Esophagus muscularis mucosa (tissue), 4 donors: Measurements from ENCODE around the gene VPS13D.

Experiments used
- EP300 ChIP-seq: sonication (generic); formaldehyde crosslinking; IDR thresholded peaks from one replicate; pipeline ENCODE4 v1.6.1; 2017; ENCODE audit warnings: antibody characterized with exemption
- POLR2A ChIP-seq: fragments of 450-650 bp; IDR thresholded peaks from one replicate; pipeline ENCODE4 v1.6.1; 2017; ENCODE audit warnings: antibody characterized with exemption, moderate library complexity, mild to moderate bottlenecking, low read depth
- POLR2AphosphoS5 ChIP-seq, 2 donors: sonication (generic); formaldehyde crosslinking; IDR thresholded peaks; one replicate each; pipeline ENCODE4 v1.6.1; 2017; ENCODE audit warnings: antibody characterized with exemption in 2 of 2
- TF ChIP-seq, protein P1 (sequence below), 3 experiments: fragments of 200-600 bp in 2 of 3; fragments of 450-650 bp in 1 of 3; sonication (generic) in 2 of 3; IDR thresholded peaks; one replicate each; pipeline ENCODE4 v1.5.1; 2017 to 2019; ENCODE audit warnings: antibody characterized with exemption in 3 of 3, mild to moderate bottlenecking in 2 of 3, moderate library complexity in 1 of 3

DNA sequence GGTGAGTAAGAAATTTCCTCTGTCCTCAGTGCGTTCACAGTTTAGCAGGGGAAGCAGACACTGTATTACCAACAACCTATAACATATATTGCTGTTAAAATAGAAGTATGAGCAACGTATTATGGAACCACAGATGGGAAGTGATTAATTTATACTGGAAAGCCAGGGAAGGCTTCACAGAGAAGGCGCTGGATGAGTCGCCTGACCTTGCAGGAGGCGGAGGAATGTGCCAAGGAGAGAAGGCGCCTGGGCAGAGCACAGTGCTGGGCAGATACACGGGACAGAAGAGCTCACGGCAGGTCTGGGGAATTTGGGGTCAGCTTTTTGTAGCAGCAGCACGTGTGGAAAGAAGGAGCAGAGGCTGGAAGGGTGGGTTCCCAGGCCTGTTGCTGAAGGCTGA lies 271.8 kb downstream of the VPS13D start:
- TF ChIP-seq POLR2A = no peak
- TF ChIP-seq, protein P1, sequence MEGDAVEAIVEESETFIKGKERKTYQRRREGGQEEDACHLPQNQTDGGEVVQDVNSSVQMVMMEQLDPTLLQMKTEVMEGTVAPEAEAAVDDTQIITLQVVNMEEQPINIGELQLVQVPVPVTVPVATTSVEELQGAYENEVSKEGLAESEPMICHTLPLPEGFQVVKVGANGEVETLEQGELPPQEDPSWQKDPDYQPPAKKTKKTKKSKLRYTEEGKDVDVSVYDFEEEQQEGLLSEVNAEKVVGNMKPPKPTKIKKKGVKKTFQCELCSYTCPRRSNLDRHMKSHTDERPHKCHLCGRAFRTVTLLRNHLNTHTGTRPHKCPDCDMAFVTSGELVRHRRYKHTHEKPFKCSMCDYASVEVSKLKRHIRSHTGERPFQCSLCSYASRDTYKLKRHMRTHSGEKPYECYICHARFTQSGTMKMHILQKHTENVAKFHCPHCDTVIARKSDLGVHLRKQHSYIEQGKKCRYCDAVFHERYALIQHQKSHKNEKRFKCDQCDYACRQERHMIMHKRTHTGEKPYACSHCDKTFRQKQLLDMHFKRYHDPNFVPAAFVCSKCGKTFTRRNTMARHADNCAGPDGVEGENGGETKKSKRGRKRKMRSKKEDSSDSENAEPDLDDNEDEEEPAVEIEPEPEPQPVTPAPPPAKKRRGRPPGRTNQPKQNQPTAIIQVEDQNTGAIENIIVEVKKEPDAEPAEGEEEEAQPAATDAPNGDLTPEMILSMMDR (IDR thresholded peaks at IDR 0.05) = no peak
- TF ChIP-seq POLR2AphosphoS5 (IDR thresholded peaks at IDR 0.05) = peak; percentile 9 to 40
- TF ChIP-seq EP300 = no peak
